HAP-1 (cell line): Measurements from ENCODE around the gene CBX8.
"Not testable (repeated sequence)": the region's sequence is repeated elsewhere in the genome, so short reads cannot be mapped to it uniquely, and the experiment has no call there.

Experiments
- DNase-seq, 2 experiments: peaks; one replicate each; pipeline ENCODE4 v3.0.0-alpha.2; 2016 to 2020; ENCODE audit warnings: low spot score in 2 of 2
- H3K27me3 ChIP-seq: fragments of 250-450 bp; sonication (Bioruptor Pico); 2 replicates; pipeline ENCODE4 v1.5.1; 2020; ENCODE audit warnings: low read depth, mild to moderate bottlenecking, moderate library complexity
- H3K36me3 ChIP-seq: fragments of 250-450 bp; sonication (Bioruptor Pico); replicated peaks from 2 replicates; pipeline ENCODE4 v1.5.1; 2020; ENCODE audit warnings: mild to moderate bottlenecking
- H3K4me1 ChIP-seq: fragments of 250-450 bp; sonication (Bioruptor Pico); 2 replicates; pipeline ENCODE4 v1.5.1; 2020; ENCODE audit warnings: mild to moderate bottlenecking
- H3K4me3 ChIP-seq: fragments of 250-450 bp; sonication (Bioruptor Pico); 2 replicates; pipeline ENCODE4 v1.5.1; 2020; ENCODE audit warnings: mild to moderate bottlenecking, moderate library complexity
- H3K9me3 ChIP-seq: fragments of 250-450 bp; sonication (Bioruptor Pico); 2 replicates; pipeline ENCODE4 v1.5.1; 2020; ENCODE audit warnings: mild to moderate bottlenecking, moderate library complexity
- in situ Hi-C: fragments of 300-500 bp; cut with MboI; formaldehyde crosslinking; loops from 3 replicates; pipeline ENCODE4 v1.14.3; 2020; ENCODE audit warnings: low sequenced_read_pairs, inconsistent platforms, mixed read lengths

The CBX8 gene

GRCh38 chr17:79783891-79784290, 13.0 kb downstream of the CBX8 start:
- Histone ChIP-seq H3K4me3 (no peak overlapping the region), H3K9me3 (no peaks in the 10 kb centered on the region), H3K36me3 (peaks cover 67% of the 10 kb centered on the region), H3K4me1 (peaks cover 8% of the 10 kb centered on the region), H3K27me3 (no peaks in the 10 kb centered on the region)
- DNase-seq, result no peak
- in situ Hi-C loops, result loop anchor here (10.0 kb wide), 2 partner anchors 131 to 211 kb away; no protein-coding TSS in a partner anchor

GRCh38 chr17:79781736-79782575, 14.9 kb downstream of the CBX8 start:
- in situ Hi-C loops, result loop anchor here (10.0 kb wide), 2 partner anchors 133 to 213 kb away; no protein-coding TSS in a partner anchor
- no peaks in the 10 kb centered on the region for H3K27me3 ChIP-seq
- H3K4me3 ChIP-seq, result no peak overlapping the region

GRCh38 chr17:79781012-79781650, 15.7 kb downstream of the CBX8 start:
- Histone ChIP-seq H3K4me1 (peaks cover 21% of the 10 kb centered on the region), H3K9me3 (no peaks in the 10 kb centered on the region), H3K4me3 (no peak overlapping the region), H3K36me3 (peaks cover 67% of the 10 kb centered on the region), H3K27me3 (no peaks in the 10 kb centered on the region)
- in situ Hi-C loops, result loop anchor here (10.0 kb wide), 2 partner anchors 134 to 214 kb away; no protein-coding TSS in a partner anchor
- no peak for DNase-seq

More at GRCh38 chr17:79781736-79782575, 14.9 kb downstream of the CBX8 start:
- DNase-seq, result no peak
- no peaks in the 10 kb centered on the region for H3K9me3 ChIP-seq
- peaks cover 67% of the 10 kb centered on the region for H3K36me3 ChIP-seq
- peaks cover 12% of the 10 kb centered on the region for H3K4me1 ChIP-seq

- no peak for DNase-seq
- Histone ChIP-seq H3K9me3 (no peaks in the 10 kb centered on the region), H3K27me3 (no peaks in the 10 kb centered on the region), H3K4me3 (peak overlapping the region; percentile 71), H3K4me1 (peaks cover 22% of the 10 kb centered on the region), H3K36me3 (peaks cover 55% of the 10 kb centered on the region)
- in situ Hi-C loops, result loop anchor here (10.0 kb wide), 2 partner anchors 135 to 215 kb away; no protein-coding TSS in a partner anchor
These were observed 17.1 kb downstream of the CBX8 start for GRCh38 chr17:79779661-79780365.

- DNase-seq, result peak in 1 of 2 experiments; percentile 52
- H3K9me3 ChIP-seq, result no peaks in the 10 kb centered on the region
- in situ Hi-C loops, result no loop called here
- peaks cover 22% of the 10 kb centered on the region for H3K4me1 ChIP-seq
- H3K27me3 ChIP-seq, result no peaks in the 10 kb centered on the region
- H3K4me3 ChIP-seq, result peak overlapping the region; percentile 71
- peaks cover 48% of the 10 kb centered on the region for H3K36me3 ChIP-seq
These were observed 17.8 kb downstream of the CBX8 start for GRCh38 chr17:79779084-79779529.

- Histone ChIP-seq H3K9me3 (no peaks in the 10 kb centered on the region), H3K36me3 (peaks cover 43% of the 10 kb centered on the region), H3K27me3 (no peaks in the 10 kb centered on the region), H3K4me1 (peaks cover 22% of the 10 kb centered on the region), H3K4me3 (peak overlapping the region; percentile 71)
- peak; percentile 17 to 76 for DNase-seq
- in situ Hi-C loops, result no loop called here
These were observed 18.3 kb downstream of the CBX8 start for GRCh38 chr17:79778504-79779083.

GRCh38 chr17:79777894-79778503, 18.9 kb downstream of the CBX8 start, which contains the start of gene CBX2:
Gene CBX2, plus strand, starts transcription at chr17:79778148. Its CDS starts 88 bp downstream, at chr17:79778236.
- in situ Hi-C loops, result no loop called here
- Histone ChIP-seq H3K4me3 (peak within 1 kb of the TSS; percentile 71), H3K36me3 (peaks cover 38% of the 10 kb centered on the region)

GRCh38 chr17:79777120-79777893, 19.6 kb downstream of the CBX8 start:
- in situ Hi-C loops, result no loop called here
- Histone ChIP-seq H3K36me3 (peaks cover 31% of the 10 kb centered on the region), H3K9me3 (no peaks in the 10 kb centered on the region), H3K27me3 (no peaks in the 10 kb centered on the region), H3K4me1 (peaks cover 22% of the 10 kb centered on the region), H3K4me3 (peak overlapping the region; percentile 37)
- DNase-seq, result peak; percentile 50 to 86

More at GRCh38 chr17:79777894-79778503, 18.9 kb downstream of the CBX8 start, which contains the start of gene CBX2:
- H3K4me1 ChIP-seq, result peaks cover 22% of the 10 kb centered on the region
- no peaks in the 10 kb centered on the region for H3K27me3 ChIP-seq
- DNase-seq, result peak; percentile 60 to 88
- H3K9me3 ChIP-seq, result no peaks in the 10 kb centered on the region

- Histone ChIP-seq H3K4me3 (no peak overlapping the region), H3K27me3 (no peaks in the 10 kb centered on the region), H3K36me3 (peaks cover 24% of the 10 kb centered on the region), H3K9me3 (no peaks in the 10 kb centered on the region), H3K4me1 (peaks cover 22% of the 10 kb centered on the region)
- peak; percentile 57 to 63 for DNase-seq
- in situ Hi-C loops, result no loop called here
These were observed 20.3 kb downstream of the CBX8 start for GRCh38 chr17:79776376-79777119.

- H3K4me1 ChIP-seq, result peaks cover 22% of the 10 kb centered on the region
- no peaks in the 10 kb centered on the region for H3K27me3 ChIP-seq
These were observed 21.2 kb downstream of the CBX8 start for GRCh38 chr17:79775632-79776031.

GRCh38 chr17:79774561-79774975, 22.3 kb downstream of the CBX8 start:
- H3K27me3 ChIP-seq, result no peaks in the 10 kb centered on the region
- H3K9me3 ChIP-seq, result no peaks in the 10 kb centered on the region
- H3K4me3 ChIP-seq, result no peak overlapping the region
- DNase-seq, result no peak
- H3K36me3 ChIP-seq, result peaks cover 5% of the 10 kb centered on the region
- peaks cover 18% of the 10 kb centered on the region for H3K4me1 ChIP-seq
- in situ Hi-C loops, result no loop called here

More at GRCh38 chr17:79775632-79776031, 21.2 kb downstream of the CBX8 start:
- H3K36me3 ChIP-seq, result peaks cover 16% of the 10 kb centered on the region
- no peak for DNase-seq
- in situ Hi-C loops, result no loop called here
- no peak overlapping the region for H3K4me3 ChIP-seq
- H3K9me3 ChIP-seq, result no peaks in the 10 kb centered on the region

GRCh38 chr17:79772726-79773125, 24.2 kb downstream of the CBX8 start:
- H3K36me3 ChIP-seq, in situ Hi-C loops, DNase-seq, H3K27me3 ChIP-seq, H3K9me3 ChIP-seq, H3K4me3 ChIP-seq: not testable (repeated sequence)
- peaks cover 15% of the 10 kb centered on the region for H3K4me1 ChIP-seq
